DOHH2 (cell line): ENCODE results near the gene ACTG2.

Source experiments
- H3F3A ChIP-seq: fragments of 200-600 bp; sonication (generic), shearing (Covaris generic); 2 replicates; pipeline ENCODE4 v1.6.0; 2016; ENCODE audit warnings: antibody characterized with exemption, mild to moderate bottlenecking; ENCODE audit not compliant: control insufficient read depth, insufficient read depth
- H3K27ac ChIP-seq: fragments of 200-600 bp; sonication (generic); 2 replicates; pipeline ENCODE4 v1.5.1; 2014; ENCODE audit warnings: low read depth, mild to moderate bottlenecking, low read length, moderate library complexity
- H3K27me3 ChIP-seq: fragments of 200-600 bp; sonication (generic); 2 replicates; pipeline ENCODE4 v1.6.1; 2014; ENCODE audit warnings: mild to moderate bottlenecking, low read length, mixed read lengths; ENCODE audit not compliant: control insufficient read depth
- H3K36me3 ChIP-seq: fragments of 200-600 bp; sonication (generic); 2 replicates; pipeline ENCODE4 v1.6.1; 2014; ENCODE audit warnings: mild to moderate bottlenecking, low read length, moderate library complexity, mixed read lengths; ENCODE audit not compliant: control insufficient read depth
- H3K4me1 ChIP-seq: fragments of 200-600 bp; sonication (generic); 2 replicates; pipeline ENCODE4 v1.6.1; 2014; ENCODE audit warnings: mild to moderate bottlenecking, low read length, mixed read lengths; ENCODE audit not compliant: control insufficient read depth
- H3K4me2 ChIP-seq: fragments of 200-600 bp; sonication (generic); 2 replicates; pipeline ENCODE4 v1.6.0; 2014; ENCODE audit warnings: mild to moderate bottlenecking, low read length, moderate library complexity
- H3K4me3 ChIP-seq: fragments of 200-600 bp; sonication (generic); 2 replicates; pipeline ENCODE4 v1.5.1; 2014; ENCODE audit warnings: mild to moderate bottlenecking, low read length, mixed read lengths
- H3K79me2 ChIP-seq: fragments of 200-600 bp; sonication (generic); 2 replicates; pipeline ENCODE4 v1.6.1; 2014; ENCODE audit warnings: mild to moderate bottlenecking, low read length, mixed read lengths; ENCODE audit not compliant: control insufficient read depth
- H3K9me2 ChIP-seq: fragments of 200-600 bp; sonication (generic); replicated peaks from 2 replicates; pipeline ENCODE4 v1.6.1; 2014; ENCODE audit warnings: mild to moderate bottlenecking, low read length, mixed read lengths; ENCODE audit not compliant: control insufficient read depth
- H3K9me3 ChIP-seq: fragments of 200-600 bp; sonication (generic); 2 replicates; pipeline ENCODE4 v1.6.1; 2014; ENCODE audit warnings: antibody characterized with exemption, low read length, mixed read lengths; ENCODE audit not compliant: control insufficient read depth, insufficient read depth
- H4K20me1 ChIP-seq: fragments of 200-600 bp; sonication (generic); 2 replicates; pipeline ENCODE4 v1.6.0; 2014; ENCODE audit warnings: low read depth, mild to moderate bottlenecking, antibody characterized with exemption, low read length, moderate library complexity; ENCODE audit not compliant: control insufficient read depth, insufficient read depth
- CTCF ChIP-seq: fragments of 200-600 bp; sonication (generic); IDR thresholded peaks from one replicate; pipeline ENCODE4 v1.5.1; 2014; ENCODE audit warnings: antibody characterized with exemption, mild to moderate bottlenecking, low read depth, low read length; ENCODE audit not compliant: poor library complexity, severe bottlenecking
- EZH2phosphoT487 ChIP-seq: fragments of 200-600 bp; sonication (generic); IDR thresholded peaks from 2 replicates; pipeline ENCODE4 v1.6.1; 2017; ENCODE audit warnings: borderline replicate concordance, mild to moderate bottlenecking, antibody characterized with exemption, low read length, moderate library complexity, mixed read lengths

Gene ACTG2

GRCh38 chr2:73859721-73860586 lies 32.9 kb upstream of the ACTG2 start:
- Histone ChIP-seq H3K4me3 (no peak overlapping the region), H3K27ac (no peak overlapping the region), H3K4me1 (peaks cover 17% of the 10 kb centered on the region), H3K79me2 (no peaks in the 10 kb centered on the region), H3K9me3 (no peaks in the 10 kb centered on the region), H3F3A (no peaks in the 10 kb centered on the region), H3K27me3 (no peaks in the 10 kb centered on the region), H4K20me1 (0 out of 2 replicates have a peak, but pooled peaks cover 4% of the 10 kb centered on the region), H3K9me2 (no peaks in the 10 kb centered on the region), H3K36me3 (peaks cover 78% of the 10 kb centered on the region), H3K4me2 (no peak overlapping the region)
- no peak for TF ChIP-seq EZH2phosphoT487
- TF ChIP-seq CTCF: no peak

GRCh38 chr2:73862987-73863386 lies 29.8 kb upstream of the ACTG2 start:
- H3K36me3 ChIP-seq: peaks cover 67% of the 10 kb centered on the region
- no peak overlapping the region for H3K4me3 ChIP-seq
- no peaks in the 10 kb centered on the region for H3F3A ChIP-seq
- H3K27ac ChIP-seq: no peak overlapping the region
- H3K9me3 ChIP-seq: no peaks in the 10 kb centered on the region
- H3K79me2 ChIP-seq: no peaks in the 10 kb centered on the region
- H4K20me1 ChIP-seq: 0 out of 2 replicates have a peak, but pooled peaks cover 4% of the 10 kb centered on the region
- TF ChIP-seq EZH2phosphoT487 (no peak), CTCF (no peak)
- H3K27me3 ChIP-seq: no peaks in the 10 kb centered on the region
- H3K9me2 ChIP-seq: no peaks in the 10 kb centered on the region
- H3K4me1 ChIP-seq: no peaks in the 10 kb centered on the region
- no peak overlapping the region for H3K4me2 ChIP-seq

GRCh38 chr2:73868204-73868978 lies 24.4 kb upstream of the ACTG2 start:
- Histone ChIP-seq H3K27ac (no peak overlapping the region), H3K27me3 (no peaks in the 10 kb centered on the region), H3K9me2 (no peaks in the 10 kb centered on the region), H3K4me1 (no peaks in the 10 kb centered on the region), H3F3A (peaks cover 3% of the 10 kb centered on the region), H3K9me3 (no peaks in the 10 kb centered on the region), H3K4me2 (no peak overlapping the region), H3K4me3 (no peak overlapping the region), H3K79me2 (no peaks in the 10 kb centered on the region), H4K20me1 (no peaks in the 10 kb centered on the region), H3K36me3 (peaks cover 32% of the 10 kb centered on the region)
- TF ChIP-seq CTCF (no peak), EZH2phosphoT487 (no peak)
